ENCODE results near the gene ZNF740. TPM values are rescaled to one million over a fixed set of nuclear protein-coding genes. Genes with fewer than 3 reads are reported as not detected.
A peak's percentile ranks its signal among the peaks of the same experiment; 100 is the strongest.

ZNF740 gene, protein sequence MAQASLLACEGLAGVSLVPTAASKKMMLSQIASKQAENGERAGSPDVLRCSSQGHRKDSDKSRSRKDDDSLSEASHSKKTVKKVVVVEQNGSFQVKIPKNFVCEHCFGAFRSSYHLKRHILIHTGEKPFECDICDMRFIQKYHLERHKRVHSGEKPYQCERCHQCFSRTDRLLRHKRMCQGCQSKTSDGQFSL
- 10 to 100 TPM; 32.6 to 37.5 TPM for total RNA-seq

DNA sequence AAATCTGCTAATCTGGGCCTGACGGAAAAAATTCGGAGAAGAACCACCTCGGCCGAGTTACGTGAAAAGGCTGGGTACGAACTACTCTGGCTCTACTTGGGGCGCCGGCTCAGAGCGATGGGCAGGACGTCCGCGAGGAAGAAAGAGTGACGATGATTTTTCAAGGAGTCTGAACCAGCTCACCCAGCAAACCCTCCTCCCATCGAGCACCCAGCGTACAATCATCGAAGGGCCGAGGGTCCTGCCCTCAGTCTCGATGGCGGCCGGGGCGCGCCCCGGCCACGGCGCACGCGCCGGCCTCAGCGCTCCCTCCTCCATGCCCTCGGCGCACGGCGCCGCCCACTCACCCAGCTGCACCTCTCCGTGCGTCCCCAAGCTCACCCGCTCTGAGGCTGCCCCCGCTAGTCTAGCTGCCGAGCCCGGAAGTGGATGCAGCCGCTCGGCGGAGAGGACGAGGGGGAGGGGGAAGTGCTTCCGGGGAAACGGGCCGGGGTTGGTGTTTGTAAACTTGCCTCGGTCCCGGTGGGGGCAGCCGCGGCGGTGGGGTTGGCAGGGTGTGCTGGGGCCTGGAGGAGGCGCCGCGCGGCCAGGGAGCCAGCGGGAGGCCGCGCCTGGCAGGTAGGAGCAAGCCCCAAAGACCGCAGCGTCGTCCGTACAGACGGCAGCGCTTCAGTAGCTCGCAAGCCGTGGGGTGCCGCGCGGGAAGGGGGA, at the start of gene ZNF740, which contains the start of gene CSAD:
TSS of gene ZNF740 (plus strand) at position 503 of the 711 bp plus-strand sequence. CDS start 1,262 bp downstream, outside the sequence.
TSS of gene CSAD (minus strand) at position 706 of the 711 bp plus-strand sequence. CDS start 7,455 bp downstream, outside the sequence.
- CTCF ChIA-PET, result interaction anchor here (0.7 to 7.2 kb wide), 17 partner anchors 9 to 328 kb away, joined by 3 to 46 read pairs (median 11); partner anchors contain the start of genes AAAS, ESPL1 and ITGB7
- intact Hi-C loops (cut with micrococcal nuclease), result loop anchor here (1.0 to 5.0 kb wide), 7 partner anchors 20 to 271 kb away; partner anchors contain the start of genes ESPL1, MYG1 and SOAT2

DNA sequence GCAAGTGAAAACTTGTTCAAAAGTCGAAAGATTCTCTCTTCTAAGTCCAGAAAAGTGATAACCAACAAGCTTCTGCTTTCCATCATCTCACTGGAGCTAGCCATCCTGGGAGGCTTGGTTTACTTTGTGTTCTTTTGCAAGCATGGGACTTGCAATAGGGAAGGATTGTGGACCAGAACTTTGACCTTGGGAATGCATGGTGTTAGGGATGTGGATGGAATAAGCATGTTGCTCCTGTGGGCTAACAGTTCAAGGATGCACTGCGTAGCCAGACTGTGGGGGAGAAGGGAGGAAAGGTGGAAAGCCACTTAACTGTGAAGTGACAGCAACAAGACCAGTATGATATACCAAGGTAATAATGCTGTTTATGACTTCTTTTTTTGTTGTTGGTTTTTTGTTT, 48.7 kb upstream of the ZNF740 start:
- intact Hi-C loops (cut with micrococcal nuclease), result no loop called here
- H3K36me3 Mint-ChIP-seq, result no peaks in the 10 kb centered on the region

More for the DNA sequence above, at the start of gene ZNF740, which contains the start of gene CSAD:
- Mint-ChIP-seq H3K27ac (peak within 1 kb of the TSS; percentile 94), H3K36me3 (peaks cover 32% of the 10 kb centered on the region), H3K27me3 (no peaks in the 10 kb centered on the region), H3K9me3 (no peaks in the 10 kb centered on the region), H3K4me3 (peak within 1 kb of the TSS; percentile 96), H3K4me1 (ENCODE audit: low read depth) (peaks cover 47% of the 10 kb centered on the region)
- peak; percentile 99 for DNase-seq
- POLR2A ChIA-PET, result interaction anchor here (0.8 to 3.1 kb wide), 17 partner anchors 18 to 320 kb away, joined by 3 to 19 read pairs (median 5); partner anchors contain the start of genes EIF4B, ESPL1, ITGB7 and MYG1

DNA sequence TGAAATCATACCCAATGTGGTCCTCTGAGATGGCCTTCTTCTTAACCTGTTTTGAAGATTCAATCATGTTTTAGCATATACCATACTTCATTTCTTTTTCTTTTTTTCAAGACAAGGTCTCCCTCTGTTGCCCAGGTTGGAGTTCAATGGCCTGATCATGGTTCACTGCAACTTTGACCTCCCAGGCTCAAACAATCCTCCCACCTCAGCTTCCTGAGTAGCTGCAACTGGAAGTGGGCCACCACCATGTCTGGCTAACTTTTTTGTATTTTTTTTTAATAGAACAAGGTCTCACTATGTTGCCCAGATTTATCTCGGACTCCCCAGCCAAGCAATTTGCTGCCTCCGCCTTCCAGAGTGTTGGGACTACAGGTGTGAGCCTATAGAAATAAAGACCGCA, 46.8 kb upstream of the ZNF740 start:
- Mint-ChIP-seq H3K27me3 (no peaks in the 10 kb centered on the region), H3K27ac (no peak overlapping the region), H3K36me3 (no peaks in the 10 kb centered on the region), H3K9me3 (peaks cover 8% of the 10 kb centered on the region), H3K4me3 (no peak overlapping the region), H3K4me1 (ENCODE audit: low read depth) (no peaks in the 10 kb centered on the region)
- DNase-seq, result no peak
- ChIA-PET CTCF (interaction anchor here (0.7 kb wide), 1 partner anchor 623 kb away, joined by 3 read pairs; no protein-coding TSS in a partner anchor), POLR2A (no interaction called here)
- intact Hi-C loops (cut with micrococcal nuclease), result no loop called here

More for the DNA sequence above, 48.7 kb upstream of the ZNF740 start:
- H3K4me1 Mint-ChIP-seq (ENCODE audit: low read depth), result no peaks in the 10 kb centered on the region
- POLR2A ChIA-PET, result no interaction called here
- no peak overlapping the region for H3K27ac Mint-ChIP-seq
- DNase-seq, result no peak
- peaks cover 2% of the 10 kb centered on the region for H3K9me3 Mint-ChIP-seq
- H3K27me3 Mint-ChIP-seq, result no peaks in the 10 kb centered on the region
- no peak overlapping the region for H3K4me3 Mint-ChIP-seq
- CTCF ChIA-PET, result interaction anchor here (1.4 kb wide), 1 partner anchor 28 kb away, joined by 5 read pairs; no protein-coding TSS in a partner anchor

DNA sequence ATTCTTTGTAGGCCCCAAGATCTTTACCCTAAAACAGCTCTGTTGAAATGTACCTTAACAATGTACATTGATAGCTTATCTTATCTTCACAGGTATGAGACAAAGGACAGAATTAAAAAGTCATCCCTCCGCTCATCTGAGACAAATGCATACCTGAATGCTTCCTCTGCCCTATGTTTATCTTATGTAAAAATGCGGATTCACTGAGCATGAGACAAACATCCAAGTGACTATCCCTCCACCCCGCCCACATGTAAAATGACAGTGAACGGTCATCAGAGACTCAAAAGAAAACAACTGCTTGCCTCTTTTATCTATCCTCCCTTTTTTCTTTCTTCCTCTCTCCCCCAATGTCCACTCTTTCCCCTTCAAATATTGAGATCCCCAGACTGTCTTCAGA, 37.2 kb upstream of the ZNF740 start:
- H3K4me1 Mint-ChIP-seq (ENCODE audit: low read depth), result no peaks in the 10 kb centered on the region
- H3K4me3 Mint-ChIP-seq, result no peak overlapping the region
- intact Hi-C loops (cut with micrococcal nuclease), result no loop called here
- POLR2A ChIA-PET, result no interaction called here
- CTCF ChIA-PET, result no interaction called here
- H3K27ac Mint-ChIP-seq, result no peak overlapping the region
- H3K9me3 Mint-ChIP-seq, result peaks cover 4% of the 10 kb centered on the region
- DNase-seq, result no peak
- no peaks in the 10 kb centered on the region for H3K27me3 Mint-ChIP-seq
- no peaks in the 10 kb centered on the region for H3K36me3 Mint-ChIP-seq

DNA sequence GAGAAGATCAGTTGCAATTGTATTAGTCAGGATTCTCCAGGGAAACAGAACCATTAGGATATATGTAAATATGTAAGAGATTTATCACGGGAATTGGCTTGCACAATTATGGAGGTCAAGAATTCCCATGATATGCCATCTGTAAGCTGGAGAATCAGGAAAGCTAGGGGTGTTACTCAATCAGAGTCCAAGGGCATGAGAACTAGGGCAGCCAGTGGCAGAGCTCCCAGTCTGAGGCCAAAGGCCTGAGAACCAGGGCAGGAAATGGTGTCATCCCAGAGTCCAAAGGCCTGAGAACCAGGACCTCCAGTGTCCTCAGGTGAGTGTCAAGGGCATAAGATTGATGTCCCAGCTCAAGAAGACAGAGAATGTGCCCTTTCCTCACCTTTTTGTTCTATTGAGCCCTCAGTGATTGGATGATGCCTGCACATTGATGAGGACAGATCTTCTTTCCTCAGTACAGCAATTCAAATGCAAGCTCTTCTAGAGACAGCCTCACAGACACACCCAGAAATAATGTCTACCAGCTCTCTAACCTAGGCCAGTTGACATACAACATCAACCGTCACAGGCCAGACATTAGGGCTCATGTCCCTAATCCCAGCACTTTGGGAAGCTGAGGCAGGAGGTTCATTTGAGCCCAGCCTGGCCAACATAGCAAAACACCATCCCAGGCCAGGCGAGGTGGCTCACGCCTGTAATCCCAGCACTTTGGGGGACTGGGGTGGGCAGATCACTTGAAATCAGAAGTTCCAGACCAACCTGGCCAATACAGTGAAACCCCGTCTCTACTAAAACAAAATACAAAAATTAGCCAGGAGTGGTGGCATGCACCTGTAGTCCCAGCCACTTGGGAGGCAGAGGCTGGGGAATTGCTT, 34.9 kb upstream of the ZNF740 start:
- H3K4me1 Mint-ChIP-seq (ENCODE audit: low read depth), result no peaks in the 10 kb centered on the region
- no peaks in the 10 kb centered on the region for H3K36me3 Mint-ChIP-seq
- no peak overlapping the region for H3K4me3 Mint-ChIP-seq

DNA sequence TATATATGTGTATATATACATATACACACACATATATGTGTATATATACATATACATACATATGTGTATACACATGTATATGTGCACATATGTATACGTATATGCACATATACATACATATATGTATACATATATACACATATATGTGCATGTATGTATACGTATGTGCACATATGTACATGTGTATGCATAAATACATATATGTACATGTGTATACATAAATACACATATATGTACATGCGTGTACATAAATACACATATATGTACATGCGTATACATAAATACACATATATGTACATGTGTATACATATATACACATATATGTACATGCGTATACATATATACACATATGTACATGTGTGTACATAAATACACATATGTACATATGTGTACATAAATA, 33.3 kb upstream of the ZNF740 start:
- CTCF ChIA-PET, result no interaction called here
- no peak overlapping the region for H3K4me3 Mint-ChIP-seq
- H3K4me1 Mint-ChIP-seq (ENCODE audit: low read depth), result no peaks in the 10 kb centered on the region
- POLR2A ChIA-PET, result no interaction called here
- H3K9me3 Mint-ChIP-seq, result no peaks in the 10 kb centered on the region
- intact Hi-C loops (cut with micrococcal nuclease), result no loop called here
- no peak overlapping the region for H3K27ac Mint-ChIP-seq
- no peaks in the 10 kb centered on the region for H3K36me3 Mint-ChIP-seq
- H3K27me3 Mint-ChIP-seq, result no peaks in the 10 kb centered on the region
- DNase-seq, result no peak

More for the DNA sequence above, 34.9 kb upstream of the ZNF740 start:
- no peak overlapping the region for H3K27ac Mint-ChIP-seq
- ChIA-PET POLR2A (no interaction called here), CTCF (interaction anchor here (0.6 to 1.6 kb wide), 2 partner anchors 14 to 26 kb away, joined by 3 read pairs; no protein-coding TSS in a partner anchor)
- no peaks in the 10 kb centered on the region for H3K27me3 Mint-ChIP-seq
- DNase-seq, result no peak
- no peaks in the 10 kb centered on the region for H3K9me3 Mint-ChIP-seq
- intact Hi-C loops (cut with micrococcal nuclease), result no loop called here

DNA sequence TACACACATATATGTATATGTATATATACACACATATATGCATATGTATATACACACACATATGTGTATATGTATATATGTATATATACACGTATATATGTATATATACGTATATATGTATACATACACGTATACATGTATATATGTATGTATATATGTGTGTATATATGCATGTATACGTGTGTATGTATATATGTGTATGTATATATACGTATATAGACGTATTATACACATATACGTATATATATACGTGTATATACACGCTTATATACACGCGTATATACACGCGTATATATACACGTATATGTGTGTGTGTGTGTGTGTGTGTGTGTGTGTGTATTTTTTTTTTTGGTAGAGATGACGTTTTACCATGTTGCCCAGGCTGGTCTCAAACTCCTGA, 32.9 kb upstream of the ZNF740 start:
- Mint-ChIP-seq H3K4me3 (no peak overlapping the region), H3K4me1 (ENCODE audit: low read depth) (no peaks in the 10 kb centered on the region), H3K36me3 (no peaks in the 10 kb centered on the region), H3K9me3 (no peaks in the 10 kb centered on the region), H3K27ac (no peak overlapping the region), H3K27me3 (no peaks in the 10 kb centered on the region)
- intact Hi-C loops (cut with micrococcal nuclease), result no loop called here
- ChIA-PET POLR2A (no interaction called here), CTCF (no interaction called here)
- no peak for DNase-seq

DNA sequence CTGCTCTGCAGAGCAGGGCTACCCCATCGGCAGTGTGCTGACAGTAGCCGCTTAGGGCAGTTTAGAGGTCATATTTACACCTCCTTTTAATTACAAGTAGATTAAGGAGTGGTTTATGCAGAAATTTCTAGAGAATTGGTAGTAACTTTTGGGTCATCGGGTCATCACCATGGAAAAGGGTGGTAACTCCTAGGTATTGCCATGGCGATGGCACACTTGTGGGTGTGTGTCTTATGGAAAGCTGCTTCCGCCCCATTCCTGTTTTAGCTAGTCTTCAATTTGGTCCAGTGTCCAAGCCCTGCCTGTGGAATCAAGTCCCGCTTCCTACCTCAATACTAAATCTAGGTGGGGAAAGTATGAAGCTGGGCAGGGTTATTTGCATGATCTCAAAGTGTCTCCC, 29.5 kb upstream of the ZNF740 start:
- DNase-seq, result no peak
- POLR2A ChIA-PET, result no interaction called here
- intact Hi-C loops (cut with micrococcal nuclease), result no loop called here
- no peak overlapping the region for H3K4me3 Mint-ChIP-seq
- CTCF ChIA-PET, result interaction anchor here (1.3 to 1.5 kb wide), 2 partner anchors 9 to 194 kb away, joined by 4 to 6 read pairs; no protein-coding TSS in a partner anchor
- no peaks in the 10 kb centered on the region for H3K27me3 Mint-ChIP-seq
- H3K36me3 Mint-ChIP-seq, result no peaks in the 10 kb centered on the region
- H3K4me1 Mint-ChIP-seq (ENCODE audit: low read depth), result no peaks in the 10 kb centered on the region
- H3K27ac Mint-ChIP-seq, result no peak overlapping the region
- H3K9me3 Mint-ChIP-seq, result no peaks in the 10 kb centered on the region

DNA sequence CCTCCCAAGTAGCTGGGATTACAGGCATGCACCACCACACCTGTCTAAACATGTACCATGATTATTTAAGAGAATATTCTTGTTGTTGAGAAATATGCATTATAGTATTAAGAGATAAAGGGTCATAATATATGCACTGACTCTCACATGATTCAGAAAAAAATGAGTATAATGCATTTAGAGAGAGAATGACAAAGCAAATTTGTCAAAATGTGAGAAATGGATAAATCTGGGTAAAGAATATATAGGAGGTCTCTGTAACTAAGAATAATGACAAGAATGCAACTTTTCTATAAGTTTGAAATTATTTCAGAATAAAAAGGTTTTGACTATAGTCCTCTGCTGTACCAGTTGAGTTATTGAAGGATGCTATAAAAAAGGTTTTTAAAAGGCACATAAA, 28.1 kb upstream of the ZNF740 start:
- no peak overlapping the region for H3K27ac Mint-ChIP-seq

DNA sequence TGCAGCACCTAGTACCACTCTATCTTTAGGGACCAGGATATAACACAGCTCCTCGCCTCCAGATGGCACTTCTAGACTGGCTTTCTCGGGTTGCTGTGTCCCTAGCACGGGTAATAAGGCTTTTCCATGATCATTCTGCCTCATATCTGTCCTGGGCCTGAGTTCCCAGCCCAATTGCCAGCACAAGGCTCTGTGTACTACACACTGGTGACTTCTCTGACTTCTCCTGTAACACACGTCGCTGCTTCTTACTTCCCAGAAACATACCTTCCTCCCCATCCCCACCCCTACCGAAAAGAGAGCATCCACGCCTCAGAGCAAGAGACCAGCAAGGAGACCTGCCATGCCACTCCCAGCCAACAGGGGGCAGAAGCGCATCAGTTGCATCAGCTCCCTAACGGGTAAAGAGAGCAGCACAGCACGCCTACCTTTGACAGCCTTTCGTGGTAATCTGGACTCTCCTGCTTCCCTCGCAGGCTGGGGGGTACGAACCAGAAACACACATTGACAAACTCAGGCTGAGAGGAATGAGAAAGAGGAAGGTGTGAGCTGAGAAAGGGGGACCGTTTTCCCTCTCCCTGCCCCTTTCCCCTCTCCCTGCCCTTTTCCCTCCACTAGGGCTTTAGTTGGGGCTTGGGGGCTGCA, 21.2 kb upstream of the ZNF740 start:
- CTCF ChIA-PET, result interaction anchor here (0.7 to 6.3 kb wide), 43 partner anchors 9 to 317 kb away, joined by 3 to 65 read pairs (median 6); partner anchors contain the start of genes AAAS, CSAD, ESPL1 and IGFBP6
- Mint-ChIP-seq H3K27ac (no peak overlapping the region), H3K4me3 (no peak overlapping the region), H3K4me1 (ENCODE audit: low read depth) (peaks cover 6% of the 10 kb centered on the region), H3K36me3 (no peaks in the 10 kb centered on the region), H3K9me3 (no peaks in the 10 kb centered on the region), H3K27me3 (no peaks in the 10 kb centered on the region)
- POLR2A ChIA-PET, result interaction anchor here (0.6 to 1.9 kb wide), 2 partner anchors 22 to 163 kb away, joined by 4 to 12 read pairs; partner anchors contain the start of genes AAAS, CSAD and ZNF740
- intact Hi-C loops (cut with micrococcal nuclease), result loop anchor here (1.0 to 2.0 kb wide), 5 partner anchors 31 to 186 kb away; partner anchors contain the start of genes ITGB7 and PFDN5
- peak; percentile 95 for DNase-seq

More for the DNA sequence above, 28.1 kb upstream of the ZNF740 start:
- no peaks in the 10 kb centered on the region for H3K36me3 Mint-ChIP-seq
- intact Hi-C loops (cut with micrococcal nuclease), result no loop called here
- no peak for DNase-seq
- ChIA-PET POLR2A (no interaction called here), CTCF (interaction anchor here (0.6 to 1.3 kb wide), 4 partner anchors 8 to 193 kb away, joined by 3 to 6 read pairs (median 3); partner anchors contain the start of gene ESPL1)
- no peaks in the 10 kb centered on the region for H3K27me3 Mint-ChIP-seq
- no peaks in the 10 kb centered on the region for H3K4me1 Mint-ChIP-seq (ENCODE audit: low read depth)
- no peaks in the 10 kb centered on the region for H3K9me3 Mint-ChIP-seq
- H3K4me3 Mint-ChIP-seq, result no peak overlapping the region

DNA sequence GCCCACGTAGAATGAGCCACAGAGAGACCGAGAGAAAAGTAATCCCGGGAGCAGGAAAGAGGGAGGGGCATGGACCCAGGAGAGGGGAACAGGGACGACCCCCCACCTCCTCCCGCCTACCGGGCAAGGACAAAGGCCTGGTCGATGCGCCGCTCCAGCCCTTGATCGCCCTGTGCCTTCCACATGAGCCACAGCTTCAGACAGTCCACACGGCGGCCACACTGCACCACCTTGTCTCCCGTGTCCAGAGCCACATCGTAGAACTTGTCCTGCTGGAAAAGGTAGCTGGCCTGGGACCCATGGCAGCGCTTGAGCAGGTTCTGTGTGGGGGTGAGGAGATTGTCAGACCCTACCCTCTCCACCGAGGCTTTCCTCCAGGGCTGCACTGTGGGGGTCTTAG, 20.5 kb upstream of the ZNF740 start:
- Mint-ChIP-seq H3K9me3 (no peaks in the 10 kb centered on the region), H3K27ac (no peak overlapping the region), H3K4me1 (ENCODE audit: low read depth) (peaks cover 6% of the 10 kb centered on the region), H3K27me3 (no peaks in the 10 kb centered on the region), H3K36me3 (peaks cover 2% of the 10 kb centered on the region), H3K4me3 (no peak overlapping the region)
- DNase-seq, result no peak
- intact Hi-C loops (cut with micrococcal nuclease), result loop anchor here (1.0 to 2.0 kb wide), 5 partner anchors 30 to 185 kb away; partner anchors contain the start of genes ITGB7 and PFDN5
- POLR2A ChIA-PET, result interaction anchor here (1.0 to 1.9 kb wide), 2 partner anchors 21 to 46 kb away, joined by 3 to 12 read pairs; partner anchors contain the start of genes CSAD and ZNF740
- CTCF ChIA-PET, result interaction anchor here (0.7 to 6.3 kb wide), 43 partner anchors 8 to 317 kb away, joined by 3 to 65 read pairs (median 6); partner anchors contain the start of genes AAAS, CSAD, ESPL1 and IGFBP6

All from activated CD4-positive, alpha-beta memory T cell treated with anti-CD3 and anti-CD28 coated beads for 36 hours (primary cell).